GM12865 (cell line): Measurements from ENCODE around the gene WNT5A.

Source experiments
- DNase-seq: peaks from one replicate; pipeline ENCODE4 v3.0.0; 2010; ENCODE audit warnings: low read depth
- H3K4me3 ChIP-seq: 2 replicates; pipeline ENCODE4 v1.5.1; 2011; ENCODE audit warnings: mild to moderate bottlenecking, low read depth, low read length, control low read depth
- TF ChIP-seq, protein P1 (sequence below): IDR thresholded peaks from 2 replicates; pipeline ENCODE4 v1.5.1; 2011; ENCODE audit warnings: low read length, control low read depth, low read depth, inconsistent platforms; ENCODE audit not compliant: insufficient read depth; ENCODE audit errors: missing control alignments

WNT5A gene

GRCh38 chr3:55461896-55462295, 25.2 kb downstream of the WNT5A start:
- no peak overlapping the region for H3K4me3 ChIP-seq
- no peak for DNase-seq
- TF ChIP-seq, protein P1, sequence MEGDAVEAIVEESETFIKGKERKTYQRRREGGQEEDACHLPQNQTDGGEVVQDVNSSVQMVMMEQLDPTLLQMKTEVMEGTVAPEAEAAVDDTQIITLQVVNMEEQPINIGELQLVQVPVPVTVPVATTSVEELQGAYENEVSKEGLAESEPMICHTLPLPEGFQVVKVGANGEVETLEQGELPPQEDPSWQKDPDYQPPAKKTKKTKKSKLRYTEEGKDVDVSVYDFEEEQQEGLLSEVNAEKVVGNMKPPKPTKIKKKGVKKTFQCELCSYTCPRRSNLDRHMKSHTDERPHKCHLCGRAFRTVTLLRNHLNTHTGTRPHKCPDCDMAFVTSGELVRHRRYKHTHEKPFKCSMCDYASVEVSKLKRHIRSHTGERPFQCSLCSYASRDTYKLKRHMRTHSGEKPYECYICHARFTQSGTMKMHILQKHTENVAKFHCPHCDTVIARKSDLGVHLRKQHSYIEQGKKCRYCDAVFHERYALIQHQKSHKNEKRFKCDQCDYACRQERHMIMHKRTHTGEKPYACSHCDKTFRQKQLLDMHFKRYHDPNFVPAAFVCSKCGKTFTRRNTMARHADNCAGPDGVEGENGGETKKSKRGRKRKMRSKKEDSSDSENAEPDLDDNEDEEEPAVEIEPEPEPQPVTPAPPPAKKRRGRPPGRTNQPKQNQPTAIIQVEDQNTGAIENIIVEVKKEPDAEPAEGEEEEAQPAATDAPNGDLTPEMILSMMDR: no peak

DNA sequence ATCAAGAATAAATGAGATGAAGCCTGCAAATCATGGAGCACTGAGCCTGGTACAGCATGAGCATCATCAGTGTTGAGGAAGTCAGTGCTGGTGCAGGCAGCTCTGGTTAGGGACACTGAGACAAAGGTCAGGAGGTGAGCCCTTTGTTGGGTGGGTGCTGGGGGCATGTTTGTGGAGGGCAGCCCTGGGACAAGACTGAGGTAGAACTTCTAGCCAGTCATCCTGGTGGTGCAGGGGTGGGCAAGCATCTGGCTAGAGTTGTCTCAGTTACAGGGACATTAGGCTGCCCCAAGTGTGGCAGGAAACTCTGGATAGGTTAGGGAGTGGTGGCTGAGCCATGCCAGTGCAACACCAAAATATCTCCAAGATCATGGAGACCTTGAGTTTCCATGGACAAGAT, 27.3 kb downstream of the WNT5A start:
- H3K4me3 ChIP-seq: no peak overlapping the region
- TF ChIP-seq, protein P1: no peak
- DNase-seq: no peak

DNA sequence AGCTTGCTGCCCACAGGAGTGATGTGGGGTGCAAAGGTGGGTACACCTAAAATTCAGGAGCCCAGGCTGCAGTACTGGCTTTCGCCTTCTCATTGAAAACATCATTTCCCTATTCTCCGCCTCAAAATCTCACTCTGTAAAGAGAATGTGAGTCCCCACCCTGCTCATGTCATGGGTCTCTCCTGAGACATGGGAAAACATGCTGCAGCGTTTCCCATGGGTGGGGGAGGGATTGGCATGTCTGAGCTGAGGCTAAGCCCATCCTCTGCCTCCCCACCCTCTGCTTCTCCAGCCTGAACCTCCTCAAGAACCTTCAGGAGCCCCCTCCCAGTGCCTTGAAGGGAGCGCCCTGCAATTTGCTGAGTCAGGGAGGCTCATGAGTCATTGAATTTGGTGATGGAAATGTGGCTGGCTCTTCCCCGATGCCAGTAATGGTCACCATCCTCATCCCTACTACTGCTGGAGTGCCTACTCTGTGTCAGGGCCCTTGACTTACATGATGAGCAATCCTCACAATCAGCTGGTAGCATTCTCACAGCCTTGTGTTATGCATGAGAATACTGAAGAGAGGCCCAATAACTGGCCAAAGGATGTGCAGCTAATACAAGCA, 28.8 kb downstream of the WNT5A start:
- no peak for DNase-seq
- H3K4me3 ChIP-seq: no peak overlapping the region
- TF ChIP-seq, protein P1: no peak

DNA sequence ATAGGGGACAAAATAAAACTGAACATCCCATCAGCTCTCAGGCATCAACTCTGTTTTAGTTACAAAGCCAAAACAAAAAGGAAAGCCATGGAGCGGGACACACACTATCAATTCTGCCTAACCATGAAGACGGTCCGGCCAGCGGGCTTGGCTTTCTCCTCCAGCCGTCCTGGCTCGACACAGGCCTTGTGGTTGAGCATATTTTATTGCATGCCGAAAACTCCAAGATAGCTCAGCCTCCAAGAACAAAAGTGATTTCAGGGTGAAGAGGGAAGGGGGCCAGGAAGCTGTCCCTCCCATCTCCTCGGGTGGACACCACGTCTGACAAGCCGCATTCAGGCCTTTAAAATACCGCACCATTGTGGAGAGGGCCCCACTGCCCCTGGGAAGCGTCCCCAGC, 31.2 kb downstream of the WNT5A start:
- TF ChIP-seq, protein P1: no peak
- no peak for DNase-seq
- no peak overlapping the region for H3K4me3 ChIP-seq

DNA sequence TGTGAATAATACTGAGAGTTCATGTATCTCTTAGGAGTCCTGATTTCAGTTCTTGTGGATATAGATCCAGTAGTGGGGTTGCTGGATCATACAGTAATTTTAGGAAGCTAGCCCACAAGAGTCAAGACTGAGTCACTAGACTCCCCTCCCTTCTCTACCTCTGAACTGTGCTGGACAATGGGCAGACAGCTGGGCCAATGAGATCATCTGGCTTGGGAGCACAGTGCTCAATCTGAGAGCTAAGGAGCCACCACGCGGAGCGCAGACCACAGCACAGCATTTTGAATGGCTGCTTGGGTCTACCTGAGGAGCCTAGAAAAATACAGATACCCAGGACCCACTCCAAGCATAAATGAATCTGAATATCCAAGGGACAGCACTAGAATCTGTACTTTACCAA, 32.5 kb downstream of the WNT5A start:
- no peak overlapping the region for H3K4me3 ChIP-seq
- no peak for DNase-seq
- TF ChIP-seq, protein P1: no peak

- no peak overlapping the region for H3K4me3 ChIP-seq
- DNase-seq: no peak
- TF ChIP-seq, protein P1: no peak
These were observed 33.1 kb downstream of the WNT5A start for GRCh38 chr3:55453886-55454496.

GRCh38 chr3:55452886-55453285, 34.2 kb downstream of the WNT5A start:
- DNase-seq: no peak
- H3K4me3 ChIP-seq: no peak overlapping the region
- TF ChIP-seq, protein P1: no peak
